ENCODE measurements around the gene IL1RAP.

- TF ChIP-seq CTCF (IDR thresholded peaks at IDR 0.05; ENCODE audit: insufficient read depth, low read length, poor library complexity, severe bottlenecking): no peak
- TF ChIP-seq EZH2phosphoT487 (conservative IDR thresholded peaks at IDR 0.05; ENCODE audit: low read length): no peak
Observed at GRCh38 chr3:190538288-190538687, 24.4 kb downstream of the IL1RAP start.
